OCI-LY3 (cell line): ENCODE data around the gene CPOX.

ENCODE experiments used
- H2AFZ ChIP-seq: fragments of 200-600, 300-600 bp; shearing (Covaris generic); 2 replicates; pipeline ENCODE4 v1.6.0; 2014; ENCODE audit warnings: antibody characterized with exemption, low read depth, low read length
- H3K27ac ChIP-seq: fragments of 200-600, 300-600 bp; sonication (generic); 2 replicates; pipeline ENCODE4 v1.5.1; 2014; ENCODE audit warnings: mild to moderate bottlenecking, low read length, moderate library complexity, mixed read lengths
- H3K27me3 ChIP-seq: fragments of 200-600, 300-600 bp; sonication (generic); 2 replicates; pipeline ENCODE4 v1.6.1; 2014; ENCODE audit warnings: low read depth, low read length, mixed read lengths
- H3K36me3 ChIP-seq: fragments of 200-600, 300-600 bp; sonication (generic); replicated peaks from 2 replicates; pipeline ENCODE3; 2014; ENCODE audit warnings: low read depth, low read length, mixed read lengths
- H3K4me1 ChIP-seq: fragments of 300-600, 200-600 bp; sonication (generic); 2 replicates; pipeline ENCODE4 v1.6.1; 2014; ENCODE audit warnings: low read length, mixed read lengths
- H3K4me2 ChIP-seq: fragments of 200-600, 300-600 bp; sonication (generic); 2 replicates; pipeline ENCODE4 v1.6.1; 2014; ENCODE audit warnings: low read length, mixed read lengths
- H3K4me3 ChIP-seq: fragments of 300-600, 200-600 bp; sonication (generic); 2 replicates; pipeline ENCODE4 v1.5.1; 2014; ENCODE audit warnings: antibody characterized with exemption, mild to moderate bottlenecking, low read length, moderate library complexity
- H3K79me2 ChIP-seq: fragments of 300-600, 200-600 bp; shearing (Covaris generic); 2 replicates; pipeline ENCODE4 v1.6.1; 2014; ENCODE audit warnings: mild to moderate bottlenecking, low read length, mixed read lengths
- H3K9ac ChIP-seq: fragments of 300-600, 200-600 bp; shearing (Covaris generic); 2 replicates; pipeline ENCODE4 v1.6.0; 2014; ENCODE audit warnings: mild to moderate bottlenecking, low read length, moderate library complexity
- H3K9me3 ChIP-seq: fragments of 200-600, 300-600 bp; shearing (Covaris generic); 2 replicates; pipeline ENCODE4 v1.6.1; 2014; ENCODE audit warnings: low read length, mixed read lengths; ENCODE audit not compliant: insufficient read depth
- H4K20me1 ChIP-seq: fragments of 200-600, 300-600 bp; sonication (generic); 2 replicates; pipeline ENCODE4 v1.6.1; 2016; ENCODE audit warnings: low read length, mixed read lengths; ENCODE audit not compliant: insufficient read depth
- EZH2phosphoT487 ChIP-seq: fragments of 200-600 bp; shearing (Covaris generic); IDR thresholded peaks from 2 replicates; pipeline ENCODE4 v1.6.1; 2018; ENCODE audit warnings: antibody characterized with exemption, mixed run types, low read depth
- TF ChIP-seq, protein P1 (sequence below): fragments of 200-600, 300-600 bp; sonication (generic); IDR thresholded peaks from 2 replicates; pipeline ENCODE4 v1.5.1; 2014; ENCODE audit warnings: antibody characterized with exemption, low read length, low read depth

Gene CPOX

GRCh38 chr3:98534168-98534567, 59.2 kb downstream of the CPOX start:
- TF ChIP-seq EZH2phosphoT487, result 0 out of 2 replicates have a peak, but pooled peaks have one; percentile 47
- TF ChIP-seq, protein P1, sequence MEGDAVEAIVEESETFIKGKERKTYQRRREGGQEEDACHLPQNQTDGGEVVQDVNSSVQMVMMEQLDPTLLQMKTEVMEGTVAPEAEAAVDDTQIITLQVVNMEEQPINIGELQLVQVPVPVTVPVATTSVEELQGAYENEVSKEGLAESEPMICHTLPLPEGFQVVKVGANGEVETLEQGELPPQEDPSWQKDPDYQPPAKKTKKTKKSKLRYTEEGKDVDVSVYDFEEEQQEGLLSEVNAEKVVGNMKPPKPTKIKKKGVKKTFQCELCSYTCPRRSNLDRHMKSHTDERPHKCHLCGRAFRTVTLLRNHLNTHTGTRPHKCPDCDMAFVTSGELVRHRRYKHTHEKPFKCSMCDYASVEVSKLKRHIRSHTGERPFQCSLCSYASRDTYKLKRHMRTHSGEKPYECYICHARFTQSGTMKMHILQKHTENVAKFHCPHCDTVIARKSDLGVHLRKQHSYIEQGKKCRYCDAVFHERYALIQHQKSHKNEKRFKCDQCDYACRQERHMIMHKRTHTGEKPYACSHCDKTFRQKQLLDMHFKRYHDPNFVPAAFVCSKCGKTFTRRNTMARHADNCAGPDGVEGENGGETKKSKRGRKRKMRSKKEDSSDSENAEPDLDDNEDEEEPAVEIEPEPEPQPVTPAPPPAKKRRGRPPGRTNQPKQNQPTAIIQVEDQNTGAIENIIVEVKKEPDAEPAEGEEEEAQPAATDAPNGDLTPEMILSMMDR, result no peak
- H4K20me1 ChIP-seq, result no peaks in the 10 kb centered on the region; the same call in 1 of the 2 replicates

DNA sequence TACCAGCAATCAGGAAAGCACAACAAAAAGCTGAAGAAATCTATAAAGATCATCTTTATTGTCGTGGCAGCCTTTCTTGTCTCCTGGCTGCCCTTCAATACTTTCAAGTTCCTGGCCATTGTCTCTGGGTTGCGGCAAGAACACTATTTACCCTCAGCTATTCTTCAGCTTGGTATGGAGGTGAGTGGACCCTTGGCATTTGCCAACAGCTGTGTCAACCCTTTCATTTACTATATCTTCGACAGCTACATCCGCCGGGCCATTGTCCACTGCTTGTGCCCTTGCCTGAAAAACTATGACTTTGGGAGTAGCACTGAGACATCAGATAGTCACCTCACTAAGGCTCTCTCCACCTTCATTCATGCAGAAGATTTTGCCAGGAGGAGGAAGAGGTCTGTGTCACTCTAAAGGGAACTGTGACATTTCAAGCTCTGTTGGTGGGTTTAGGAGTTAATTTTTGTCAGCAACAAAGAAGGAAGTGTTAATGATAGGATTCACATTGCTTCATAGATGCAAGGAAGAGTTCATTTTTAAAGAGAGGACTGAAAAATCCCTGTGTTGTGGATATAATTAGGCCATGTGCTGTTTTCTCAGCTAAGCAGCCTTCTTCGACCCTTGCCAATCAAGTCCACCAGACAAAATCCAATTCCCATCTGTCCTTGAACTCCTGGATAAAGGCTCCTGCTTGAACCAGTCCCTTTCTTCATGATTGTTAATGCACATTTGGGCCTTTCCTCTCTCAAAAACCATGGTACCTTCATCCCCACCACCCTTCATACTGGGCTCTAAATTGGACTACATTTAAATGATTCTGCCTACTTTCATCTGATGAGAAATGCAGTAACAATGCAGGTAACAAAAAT, 60.5 kb downstream of the CPOX start:
- H3K4me2 ChIP-seq, result no peak overlapping the region
- H3K36me3 ChIP-seq, result no peaks in the 10 kb centered on the region
- TF ChIP-seq, protein P1, result no peak
- TF ChIP-seq EZH2phosphoT487, result no peak
- peaks cover 50% of the 10 kb centered on the region for H3K4me1 ChIP-seq
- H2AFZ ChIP-seq, result no peak overlapping the region
- no peak overlapping the region for H3K4me3 ChIP-seq
- no peak overlapping the region for H3K9ac ChIP-seq
- H4K20me1 ChIP-seq, result no peaks in the 10 kb centered on the region; the same call in 1 of the 2 replicates
- H3K9me3 ChIP-seq, result no peaks in the 10 kb centered on the region
- peaks cover 48% of the 10 kb centered on the region for H3K27me3 ChIP-seq
- H3K27ac ChIP-seq, result no peak overlapping the region
- no peaks in the 10 kb centered on the region for H3K79me2 ChIP-seq

More at GRCh38 chr3:98534168-98534567, 59.2 kb downstream of the CPOX start:
- Histone ChIP-seq H3K27me3 (peaks cover 58% of the 10 kb centered on the region), H3K4me1 (peaks cover 61% of the 10 kb centered on the region), H3K27ac (no peak overlapping the region), H3K4me2 (no peak overlapping the region), H3K9ac (no peak overlapping the region), H3K4me3 (no peak overlapping the region), H3K9me3 (no peaks in the 10 kb centered on the region), H3K79me2 (no peaks in the 10 kb centered on the region), H3K36me3 (no peaks in the 10 kb centered on the region), H2AFZ (no peak overlapping the region)

- H3K4me2 ChIP-seq, result no peak overlapping the region
- no peaks in the 10 kb centered on the region for H3K79me2 ChIP-seq
- H3K36me3 ChIP-seq, result no peaks in the 10 kb centered on the region
- no peak overlapping the region for H2AFZ ChIP-seq
- H3K27me3 ChIP-seq, result peaks cover 44% of the 10 kb centered on the region
- H3K4me3 ChIP-seq, result no peak overlapping the region
- no peaks in the 10 kb centered on the region for H3K9me3 ChIP-seq
- TF ChIP-seq EZH2phosphoT487, result no peak
- TF ChIP-seq, protein P1, result no peak
- no peaks in the 10 kb centered on the region; the same call in 1 of the 2 replicates for H4K20me1 ChIP-seq
- H3K27ac ChIP-seq, result no peak overlapping the region
- H3K4me1 ChIP-seq, result peaks cover 46% of the 10 kb centered on the region
- no peak overlapping the region for H3K9ac ChIP-seq
These were observed 61.2 kb downstream of the CPOX start for GRCh38 chr3:98532275-98532637.

DNA sequence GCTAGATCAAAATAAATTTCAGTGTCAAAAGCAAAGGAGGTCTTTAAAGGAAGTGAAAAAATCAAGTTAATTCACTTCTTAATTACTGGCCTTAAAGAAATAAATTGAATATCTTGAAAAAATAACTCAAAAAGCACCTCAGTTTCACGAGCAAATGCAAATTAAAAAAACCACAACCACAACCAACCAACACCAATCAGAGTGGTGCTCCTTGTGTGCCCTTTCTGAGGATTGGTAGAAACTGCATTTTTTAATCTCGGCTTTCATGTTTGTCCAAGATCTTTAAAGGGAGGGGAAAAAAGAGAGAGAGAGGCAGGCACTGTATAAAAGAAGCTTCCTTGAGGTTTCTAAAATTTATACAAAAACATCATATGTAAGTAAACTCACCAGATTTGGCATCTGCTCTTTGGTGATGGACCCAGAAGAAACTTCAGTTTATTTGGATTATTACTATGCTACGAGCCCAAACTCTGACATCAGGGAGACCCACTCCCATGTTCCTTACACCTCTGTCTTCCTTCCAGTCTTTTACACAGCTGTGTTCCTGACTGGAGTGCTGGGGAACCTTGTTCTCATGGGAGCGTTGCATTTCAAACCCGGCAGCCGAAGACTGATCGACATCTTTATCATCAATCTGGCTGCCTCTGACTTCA, 61.7 kb downstream of the CPOX start, which contains the start of gene GPR15:
TSS of gene GPR15 (plus strand) at position 357 of the 653 bp plus-strand sequence. CDS start at position 413, 56 bp downstream.
- Histone ChIP-seq H3K27me3 (peaks cover 41% of the 10 kb centered on the region), H3K9me3 (no peaks in the 10 kb centered on the region), H3K4me2 (peak within 1 kb of the TSS; percentile 39), H2AFZ (no peak within 1 kb of the TSS), H3K9ac (no peak within 1 kb of the TSS), H3K36me3 (no peaks in the 10 kb centered on the region), H3K27ac (no peak within 1 kb of the TSS), H3K4me3 (peak within 1 kb of the TSS; percentile 19; the same call in 1 of the 2 replicates), H3K79me2 (no peaks in the 10 kb centered on the region), H4K20me1 (no peaks in the 10 kb centered on the region; the same call in 1 of the 2 replicates), H3K4me1 (peaks cover 41% of the 10 kb centered on the region)
- TF ChIP-seq EZH2phosphoT487, result no peak
